Fibroblast of the aortic adventitia (primary cell): ENCODE data around the gene CHMP4A. TPM values are rescaled to one million over a fixed set of nuclear protein-coding genes. Genes with fewer than 3 reads are reported as not detected.
A peak's percentile ranks its signal among the peaks of the same experiment; 100 is the strongest.

Experiments used
- DNase-seq: peaks from one replicate; pipeline ENCODE4 v3.0.0-alpha.2; 2010; ENCODE audit warnings: low read depth
- H3K4me3 ChIP-seq: 2 replicates; pipeline ENCODE4 v1.5.1; 2011; ENCODE audit warnings: low read depth, mild to moderate bottlenecking, control low read depth, low read length, moderate library complexity
- total RNA-seq: library from RNA; depleted of rRNA; stranded (reverse); fragments of >200 nt; gene quantifications from 2 replicates; pipeline ENCODE4 v1.2.3, GENCODE V29; 2012; ENCODE audit warnings: low replicate concordance
- TF ChIP-seq, protein P1 (sequence below): IDR thresholded peaks from 2 replicates; pipeline ENCODE4 v1.5.1; 2011; ENCODE audit warnings: mild to moderate bottlenecking, low read length, control low read depth, inconsistent platforms; ENCODE audit not compliant: insufficient read depth

CHMP4A gene
- total RNA-seq, 1 donor: 70.7 TPM

DNA sequence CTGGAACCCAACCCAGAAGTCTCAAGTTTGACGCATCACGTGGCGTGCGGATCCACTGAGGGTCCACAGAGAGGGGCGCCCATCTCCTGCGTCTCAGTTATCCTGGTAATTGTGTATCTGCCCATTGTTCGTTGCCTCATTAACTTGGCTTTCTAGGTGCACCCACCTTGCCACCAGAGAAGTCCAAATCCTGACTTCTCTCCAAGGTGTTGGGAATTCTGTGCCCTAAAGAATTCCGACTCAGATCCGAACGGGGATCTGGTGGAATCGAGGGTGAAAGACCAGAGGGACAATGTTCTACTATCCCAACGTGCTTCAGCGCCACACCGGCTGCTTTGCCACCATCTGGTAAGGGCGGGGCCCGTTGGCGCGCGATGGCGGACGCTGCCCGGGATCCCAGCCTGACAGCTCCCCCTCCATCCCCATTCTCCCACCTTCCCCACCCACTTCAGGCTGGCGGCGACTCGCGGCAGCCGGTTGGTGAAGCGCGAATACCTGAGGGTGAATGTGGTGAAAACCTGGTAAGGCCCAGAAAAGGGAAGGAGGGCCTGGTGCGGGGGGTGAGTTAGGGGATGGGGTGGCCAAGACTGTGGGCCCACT, 40.9 kb downstream of the CHMP4A start:
- H3K4me3 ChIP-seq: no peak overlapping the region
- no peak for DNase-seq
- TF ChIP-seq, protein P1, sequence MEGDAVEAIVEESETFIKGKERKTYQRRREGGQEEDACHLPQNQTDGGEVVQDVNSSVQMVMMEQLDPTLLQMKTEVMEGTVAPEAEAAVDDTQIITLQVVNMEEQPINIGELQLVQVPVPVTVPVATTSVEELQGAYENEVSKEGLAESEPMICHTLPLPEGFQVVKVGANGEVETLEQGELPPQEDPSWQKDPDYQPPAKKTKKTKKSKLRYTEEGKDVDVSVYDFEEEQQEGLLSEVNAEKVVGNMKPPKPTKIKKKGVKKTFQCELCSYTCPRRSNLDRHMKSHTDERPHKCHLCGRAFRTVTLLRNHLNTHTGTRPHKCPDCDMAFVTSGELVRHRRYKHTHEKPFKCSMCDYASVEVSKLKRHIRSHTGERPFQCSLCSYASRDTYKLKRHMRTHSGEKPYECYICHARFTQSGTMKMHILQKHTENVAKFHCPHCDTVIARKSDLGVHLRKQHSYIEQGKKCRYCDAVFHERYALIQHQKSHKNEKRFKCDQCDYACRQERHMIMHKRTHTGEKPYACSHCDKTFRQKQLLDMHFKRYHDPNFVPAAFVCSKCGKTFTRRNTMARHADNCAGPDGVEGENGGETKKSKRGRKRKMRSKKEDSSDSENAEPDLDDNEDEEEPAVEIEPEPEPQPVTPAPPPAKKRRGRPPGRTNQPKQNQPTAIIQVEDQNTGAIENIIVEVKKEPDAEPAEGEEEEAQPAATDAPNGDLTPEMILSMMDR: no peak

DNA sequence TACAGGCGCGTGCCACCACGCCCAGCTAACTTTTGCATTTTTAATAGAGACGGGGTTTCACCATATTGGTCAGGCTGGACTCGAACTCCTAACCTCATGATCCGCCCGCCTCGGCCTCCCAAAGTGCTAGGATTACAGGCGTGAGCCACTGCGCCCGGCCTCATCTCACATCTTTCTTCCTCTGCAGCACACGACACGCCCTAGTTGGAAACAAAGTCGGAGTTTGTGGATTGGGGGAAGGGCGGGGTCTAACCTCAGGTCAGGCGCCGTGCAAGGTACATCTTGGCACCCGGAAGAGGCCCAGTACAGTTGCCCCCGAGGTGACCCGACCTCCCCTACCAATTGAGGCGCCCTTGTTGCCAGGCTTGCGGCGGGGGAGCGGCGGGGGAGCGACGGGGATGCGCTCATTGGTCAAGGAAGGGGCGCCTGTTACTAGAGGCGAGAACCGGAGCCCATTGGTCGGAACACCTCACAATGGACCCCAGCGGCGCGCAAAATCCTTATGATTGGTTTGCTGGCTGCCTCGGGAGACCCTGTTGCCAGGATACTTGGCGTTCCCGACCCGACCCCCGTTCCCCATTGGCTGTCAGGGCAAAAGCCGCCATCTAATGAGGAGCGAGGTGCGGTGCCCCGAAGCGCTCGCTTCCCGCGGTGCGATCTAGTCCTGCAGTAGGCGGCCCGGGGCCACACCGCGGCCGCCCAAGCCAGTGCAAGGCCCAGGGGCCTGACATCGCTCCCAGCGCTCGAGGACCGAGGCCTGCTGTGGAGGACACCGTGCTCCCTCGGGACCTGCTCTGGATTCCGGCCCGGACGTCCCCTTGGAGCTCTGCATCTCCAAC, 41.6 kb downstream of the CHMP4A start, which contains the start of gene REC8:
Gene REC8, plus strand, starts transcription at position 659 of the 839 bp plus-strand sequence. CDS start 473 bp downstream, outside the sequence.
- H3K4me3 ChIP-seq: no peak within 1 kb of the TSS
- TF ChIP-seq, protein P1: no peak
- no peak for DNase-seq

DNA sequence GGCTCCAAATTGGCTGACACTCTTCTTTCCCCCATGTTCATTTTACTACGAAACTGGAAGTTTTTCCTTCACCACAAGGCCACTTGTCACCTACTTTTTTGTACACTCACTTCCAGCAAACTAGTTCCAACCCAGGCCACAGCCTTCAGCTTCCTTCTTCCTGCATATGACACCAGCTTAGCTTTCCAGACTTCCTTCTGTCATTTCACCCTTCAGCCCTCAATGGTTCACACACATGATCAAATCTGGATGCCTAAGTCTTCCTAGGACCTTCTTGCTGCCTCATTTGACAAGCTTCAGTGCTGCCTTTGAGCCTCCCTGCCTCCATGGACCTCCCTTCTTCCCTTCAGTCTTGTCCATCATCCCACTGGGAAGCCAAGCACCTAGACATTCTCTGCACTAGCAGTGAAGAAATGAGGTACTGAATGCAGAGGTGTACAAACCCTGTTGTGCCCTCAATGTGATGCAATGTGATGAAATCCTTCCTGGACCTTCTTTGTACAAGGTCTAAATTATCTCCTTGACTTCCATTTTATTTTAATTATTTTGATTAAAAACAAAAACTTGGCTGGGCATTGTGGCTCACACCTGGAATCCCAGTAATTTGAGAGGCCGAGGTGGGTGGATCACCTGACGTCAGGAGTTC, 45.7 kb downstream of the CHMP4A start:
- H3K4me3 ChIP-seq: no peak overlapping the region
- DNase-seq: peak; percentile 16
- TF ChIP-seq, protein P1: no peak

DNA sequence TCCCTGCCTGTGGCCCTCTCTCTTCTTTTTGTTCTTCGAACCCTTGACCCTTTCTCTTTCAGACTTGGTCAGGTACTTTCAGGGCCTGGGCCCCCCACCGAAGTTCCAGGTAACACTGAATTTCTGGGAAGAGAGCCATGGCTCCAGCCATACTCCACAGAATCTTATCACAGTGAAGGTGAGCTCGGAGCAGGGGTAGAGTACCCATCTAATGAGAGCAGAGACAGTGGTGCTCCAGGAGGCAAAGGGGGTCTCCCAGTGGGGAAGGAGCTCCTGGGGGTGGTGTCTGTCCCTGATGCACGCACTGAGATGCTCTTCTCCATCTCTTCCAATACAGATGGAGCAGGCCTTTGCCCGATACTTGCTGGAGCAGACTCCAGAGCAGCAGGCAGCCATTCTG, 47.5 kb downstream of the CHMP4A start:
- DNase-seq: no peak
- no peak overlapping the region for H3K4me3 ChIP-seq
- TF ChIP-seq, protein P1: no peak

DNA sequence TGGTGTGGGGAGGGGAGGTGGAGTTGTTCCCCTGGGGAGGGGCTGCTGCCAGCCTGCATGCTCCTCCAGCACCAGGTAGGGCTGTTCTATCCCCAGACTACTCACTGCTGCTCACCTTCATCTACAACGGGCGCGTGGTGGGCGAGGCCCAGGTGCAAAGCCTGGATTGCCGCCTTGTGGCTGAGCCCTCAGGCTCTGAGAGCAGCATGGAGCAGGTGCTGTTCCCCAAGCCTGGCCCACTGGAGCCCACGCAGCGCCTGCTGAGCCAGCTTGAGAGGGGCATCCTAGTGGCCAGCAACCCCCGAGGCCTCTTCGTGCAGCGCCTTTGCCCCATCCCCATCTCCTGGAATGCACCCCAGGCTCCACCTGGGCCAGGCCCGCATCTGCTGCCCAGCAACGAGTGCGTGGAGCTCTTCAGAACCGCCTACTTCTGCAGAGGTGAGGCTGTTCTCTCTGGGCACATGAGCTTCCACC, 48.7 kb downstream of the CHMP4A start:
- TF ChIP-seq, protein P1: no peak
- no peak for DNase-seq
- H3K4me3 ChIP-seq: no peak overlapping the region

DNA sequence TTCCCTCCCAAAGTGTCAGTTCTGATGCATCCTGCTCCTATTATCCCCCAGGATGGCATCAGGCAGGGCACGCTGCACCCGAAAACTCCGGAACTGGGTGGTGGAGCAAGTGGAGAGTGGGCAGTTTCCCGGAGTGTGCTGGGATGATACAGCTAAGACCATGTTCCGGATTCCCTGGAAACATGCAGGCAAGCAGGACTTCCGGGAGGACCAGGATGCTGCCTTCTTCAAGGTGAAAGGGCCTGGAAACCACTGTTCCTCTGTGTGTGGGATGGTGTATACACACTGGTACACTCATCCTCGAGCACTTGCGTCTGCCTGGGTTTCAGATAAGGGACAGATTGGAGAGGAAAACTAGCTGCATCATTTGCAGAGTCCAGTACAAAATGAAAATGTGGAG, 51.2 kb downstream of the CHMP4A start:
- peak overlapping the region; percentile 70 for H3K4me3 ChIP-seq
- TF ChIP-seq, protein P1: no peak
- peak; percentile 44 for DNase-seq
